ENCODE measurements around the gene RET.
"Not testable (repeated sequence)": the region's sequence is repeated elsewhere in the genome, so short reads cannot be mapped to it uniquely, and the experiment has no call there.

Gene RET

GRCh38 chr10:43077421-43078171 is 727 bp downstream of the RET start:
- no peak for DNase-seq (ENCODE audit: low read depth in 1 of 2, low spot score in 1 of 2)

- no peak for DNase-seq (ENCODE audit: low read depth in 1 of 2, low spot score in 1 of 2)
These were observed 1.5 kb downstream of the RET start for GRCh38 chr10:43078175-43078985.

- no peak for DNase-seq (ENCODE audit: low read depth in 1 of 2, low spot score in 1 of 2)
These were observed 2.1 kb downstream of the RET start for GRCh38 chr10:43078986-43079273.

GRCh38 chr10:43079856-43080255 is 3.0 kb downstream of the RET start:
- DNase-seq (ENCODE audit: low read depth in 1 of 2, low spot score in 1 of 2) = no peak

- DNase-seq (ENCODE audit: low read depth in 1 of 2, low spot score in 1 of 2) = no peak
These were observed 5.2 kb downstream of the RET start for GRCh38 chr10:43082087-43082486.

GRCh38 chr10:43082746-43083145 is 5.9 kb downstream of the RET start:
- DNase-seq (ENCODE audit: low read depth in 1 of 2, low spot score in 1 of 2) = no peak

GRCh38 chr10:43083764-43084163 is 6.9 kb downstream of the RET start:
- no peak for DNase-seq (ENCODE audit: low read depth in 1 of 2, low spot score in 1 of 2)

GRCh38 chr10:43084812-43085211 is 7.9 kb downstream of the RET start:
- DNase-seq (ENCODE audit: low read depth in 1 of 2, low spot score in 1 of 2) = no peak

GRCh38 chr10:43086321-43086942 is 9.6 kb downstream of the RET start:
- DNase-seq (ENCODE audit: low read depth in 1 of 2, low spot score in 1 of 2) = no peak

GRCh38 chr10:43089519-43089918 is 12.7 kb downstream of the RET start:
- DNase-seq (ENCODE audit: low read depth in 1 of 2, low spot score in 1 of 2) = no peak

- no peak for DNase-seq (ENCODE audit: low read depth in 1 of 2, low spot score in 1 of 2)
These were observed 13.3 kb downstream of the RET start for GRCh38 chr10:43090188-43090587.

GRCh38 chr10:43090664-43091063 is 13.8 kb downstream of the RET start:
- no peak for DNase-seq (ENCODE audit: low read depth in 1 of 2, low spot score in 1 of 2)

- DNase-seq (ENCODE audit: low read depth in 1 of 2, low spot score in 1 of 2) = no peak
These were observed 15.0 kb downstream of the RET start for GRCh38 chr10:43091846-43092245.

GRCh38 chr10:43093423-43094076 is 16.7 kb downstream of the RET start:
- DNase-seq (ENCODE audit: low read depth in 1 of 2, low spot score in 1 of 2) = no peak

GRCh38 chr10:43094085-43094484 is 17.2 kb downstream of the RET start:
- no peak for DNase-seq (ENCODE audit: low read depth in 1 of 2, low spot score in 1 of 2)

- DNase-seq (ENCODE audit: low read depth in 1 of 2, low spot score in 1 of 2) = not testable (repeated sequence)
These were observed 22.5 kb downstream of the RET start for GRCh38 chr10:43099339-43099738.

- no peak for DNase-seq (ENCODE audit: low read depth in 1 of 2, low spot score in 1 of 2)
These were observed 23.1 kb downstream of the RET start for GRCh38 chr10:43099928-43100327.

GRCh38 chr10:43100366-43100765 is 23.5 kb downstream of the RET start:
- DNase-seq (ENCODE audit: low read depth in 1 of 2, low spot score in 1 of 2) = no peak

- no peak for DNase-seq (ENCODE audit: low read depth in 1 of 2, low spot score in 1 of 2)
These were observed 25.4 kb downstream of the RET start for GRCh38 chr10:43102063-43102828.

- peak; percentile 49 to 67 for DNase-seq (ENCODE audit: low read depth in 1 of 2, low spot score in 1 of 2)
These were observed 28.5 kb downstream of the RET start for GRCh38 chr10:43105102-43105955.

Data from activated T-helper 1 cell treated with anti-CD3 and anti-CD28 coated beads, Interleukin-2, amount 50 U/mL, for 16 hours (primary cell).